GM18526 (cell line): ENCODE results near the gene AP4S1.

Experiments
- POLR2A ChIP-seq: IDR thresholded peaks from 3 replicates; pipeline ENCODE4 v1.6.1; 2011; ENCODE audit not compliant: insufficient read length; ENCODE audit errors: extremely low read depth

The AP4S1 gene

GRCh38 chr14:30999038-30999773, 26.2 kb upstream of the AP4S1 start:
- TF ChIP-seq POLR2A = no peak

- TF ChIP-seq POLR2A = no peak
These were observed 24.7 kb upstream of the AP4S1 start for GRCh38 chr14:31000629-31001338.

- no peak for TF ChIP-seq POLR2A
These were observed 24.1 kb upstream of the AP4S1 start for GRCh38 chr14:31001339-31001658.

GRCh38 chr14:31003284-31003683, 22.2 kb upstream of the AP4S1 start:
- no peak for TF ChIP-seq POLR2A

- TF ChIP-seq POLR2A = no peak
These were observed 18.7 kb upstream of the AP4S1 start for GRCh38 chr14:31006703-31007102.

GRCh38 chr14:31009836-31010574, 15.4 kb upstream of the AP4S1 start:
- TF ChIP-seq POLR2A = no peak

GRCh38 chr14:31010935-31011334, 14.5 kb upstream of the AP4S1 start:
- TF ChIP-seq POLR2A = no peak

GRCh38 chr14:31013841-31014240, 11.6 kb upstream of the AP4S1 start:
- no peak for TF ChIP-seq POLR2A

- no peak for TF ChIP-seq POLR2A
These were observed 7.3 kb upstream of the AP4S1 start for GRCh38 chr14:31018057-31018645.

- no peak for TF ChIP-seq POLR2A
These were observed 4.4 kb upstream of the AP4S1 start for GRCh38 chr14:31020834-31021575.

GRCh38 chr14:31021576-31021949, 3.9 kb upstream of the AP4S1 start:
- TF ChIP-seq POLR2A = no peak

GRCh38 chr14:31022386-31022785, 3.1 kb upstream of the AP4S1 start:
- TF ChIP-seq POLR2A = no peak

- no peak for TF ChIP-seq POLR2A
These were observed 1.4 kb upstream of the AP4S1 start for GRCh38 chr14:31024010-31024480.

- no peak for TF ChIP-seq POLR2A
These were observed 677 bp upstream of the AP4S1 start for GRCh38 chr14:31024577-31025366.

GRCh38 chr14:31026077-31026449, 614 bp downstream of the AP4S1 start, which contains the start of gene STRN3:
TSS of gene STRN3 (minus strand) at chr14:31026379. CDS start at chr14:31026185, 194 bp downstream.
- no peak for TF ChIP-seq POLR2A
